SU-DHL-6 (cell line): ENCODE data around the gene CHADL.

Source experiments
- EZH2phosphoT487 ChIP-seq: fragments of 200-600 bp; sonication (generic), shearing (Covaris generic); conservative IDR thresholded peaks from 2 replicates; pipeline ENCODE4 v1.6.1; 2018; ENCODE audit warnings: mild to moderate bottlenecking, antibody characterized with exemption, low read length, moderate library complexity, mixed read lengths
- TF ChIP-seq, protein P1 (sequence below): fragments of 200-600 bp; sonication (generic); IDR thresholded peaks from one replicate; pipeline ENCODE4 v1.5.1; 2017; ENCODE audit warnings: antibody characterized with exemption, mild to moderate bottlenecking, low read length, moderate library complexity; ENCODE audit not compliant: insufficient read depth, poor library complexity, severe bottlenecking

DNA sequence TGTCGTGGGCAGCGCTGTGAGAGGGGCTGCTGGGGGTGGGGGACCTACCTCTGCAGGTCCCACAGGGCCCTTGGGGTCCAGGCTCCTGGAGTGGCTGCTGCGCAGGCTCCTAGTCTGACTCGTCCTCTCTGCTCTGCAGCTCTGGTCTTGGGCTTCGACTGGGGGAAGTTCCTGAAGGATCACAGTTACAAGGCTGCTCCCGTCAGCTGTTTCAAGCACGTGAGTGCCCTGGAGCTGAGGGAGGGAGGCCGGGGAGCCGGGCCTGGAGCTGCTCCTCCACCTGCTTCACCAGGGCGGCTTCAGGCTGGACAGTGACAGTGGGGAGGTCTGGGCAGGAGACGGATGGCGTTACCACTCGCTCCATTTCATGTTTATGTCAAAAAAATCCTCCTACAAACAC is 23.7 kb downstream of the CHADL start:
- TF ChIP-seq, protein P1, sequence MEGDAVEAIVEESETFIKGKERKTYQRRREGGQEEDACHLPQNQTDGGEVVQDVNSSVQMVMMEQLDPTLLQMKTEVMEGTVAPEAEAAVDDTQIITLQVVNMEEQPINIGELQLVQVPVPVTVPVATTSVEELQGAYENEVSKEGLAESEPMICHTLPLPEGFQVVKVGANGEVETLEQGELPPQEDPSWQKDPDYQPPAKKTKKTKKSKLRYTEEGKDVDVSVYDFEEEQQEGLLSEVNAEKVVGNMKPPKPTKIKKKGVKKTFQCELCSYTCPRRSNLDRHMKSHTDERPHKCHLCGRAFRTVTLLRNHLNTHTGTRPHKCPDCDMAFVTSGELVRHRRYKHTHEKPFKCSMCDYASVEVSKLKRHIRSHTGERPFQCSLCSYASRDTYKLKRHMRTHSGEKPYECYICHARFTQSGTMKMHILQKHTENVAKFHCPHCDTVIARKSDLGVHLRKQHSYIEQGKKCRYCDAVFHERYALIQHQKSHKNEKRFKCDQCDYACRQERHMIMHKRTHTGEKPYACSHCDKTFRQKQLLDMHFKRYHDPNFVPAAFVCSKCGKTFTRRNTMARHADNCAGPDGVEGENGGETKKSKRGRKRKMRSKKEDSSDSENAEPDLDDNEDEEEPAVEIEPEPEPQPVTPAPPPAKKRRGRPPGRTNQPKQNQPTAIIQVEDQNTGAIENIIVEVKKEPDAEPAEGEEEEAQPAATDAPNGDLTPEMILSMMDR = no peak
- no peak for TF ChIP-seq EZH2phosphoT487
